Upper lobe of left lung (tissue), 6 donors: ENCODE data around the gene CALHM2. TPM values are rescaled to one million over a fixed set of nuclear protein-coding genes. Genes with fewer than 3 reads are reported as not detected.

Experiments used
- ATAC-seq, 2 donors: fragments of 200-7000 bp; cut with Tn5 transposase; one replicate each; pipeline ENCODE4 v1.9.1; 2022; ENCODE audit warnings: mild to moderate bottlenecking in 2 of 2, moderate library complexity in 2 of 2; ENCODE audit not compliant: low FRiP score in 2 of 2
- DNase-seq, 2 donors: peaks; one replicate each; pipeline ENCODE4 v3.0.0-alpha.2; 2019 to 2020
- H3K27ac ChIP-seq, 4 donors: fragments of 200-600 bp; sonication (generic); one replicate each; pipeline ENCODE4 v1.5.1; 2016 to 2019
- H3K27me3 ChIP-seq, 4 donors: fragments of 200-600 bp; sonication (generic); one replicate each; pipeline ENCODE4 v1.5.1; 2017 to 2019
- H3K36me3 ChIP-seq, 4 donors: fragments of 200-600 bp; sonication (generic); one replicate each; pipeline ENCODE4 v1.5.1; 2016 to 2019
- H3K4me1 ChIP-seq, 4 donors: fragments of 200-600 bp; sonication (generic); one replicate each; pipeline ENCODE4 v1.5.1; 2018 to 2019
- H3K4me3 ChIP-seq, 4 donors: fragments of 200-600 bp; sonication (generic); one replicate each; pipeline ENCODE4 v1.5.1; 2017 to 2019; ENCODE audit warnings: mild to moderate bottlenecking in 2 of 4, moderate library complexity in 1 of 4
- H3K9me3 ChIP-seq, 4 donors: fragments of 200-600 bp; sonication (generic); one replicate each; pipeline ENCODE4 v1.5.1; 2018 to 2019
- CTCF ChIP-seq, 6 experiments: fragments of 450-650 bp in 4 of 6; fragments of 200-600 bp in 2 of 6; sonication (generic) in 2 of 6; IDR thresholded peaks; one replicate each; pipeline ENCODE4 v1.5.1; 2016 to 2019; ENCODE audit warnings: antibody characterized with exemption in 6 of 6
- EP300 ChIP-seq, 4 donors: sonication (generic); formaldehyde crosslinking; IDR thresholded peaks; one replicate each; pipeline ENCODE4 v1.5.1; 2017; ENCODE audit warnings: antibody characterized with exemption in 4 of 4, control low read depth in 2 of 4
- POLR2A ChIP-seq, 4 donors: fragments of 450-650 bp; IDR thresholded peaks; one replicate each; pipeline ENCODE4 v1.5.1; 2016 to 2017; ENCODE audit warnings: antibody characterized with exemption in 4 of 4, mild to moderate bottlenecking in 2 of 4
- POLR2AphosphoS5 ChIP-seq, 2 donors: sonication (generic); formaldehyde crosslinking; IDR thresholded peaks; one replicate each; pipeline ENCODE4 v1.5.1; 2017; ENCODE audit warnings: antibody characterized with exemption in 2 of 2
- WGBS, 2 donors: methylation state at CpG; one replicate each; pipeline ENCODE4 v1.1.5; 2017 to 2018; 5-methylcytosine and 5-hydroxymethylcytosine counted together
- total RNA-seq, 6 donors: library from RNA; depleted of rRNA in 4 of 6; stranded (reverse); fragments of >200 nt in 4 of 6; gene quantifications; one replicate each; pipeline versions ENCODE4 v1.1.0 to v1.2.1, GENCODE V29; 2016 to 2021
- donor health status: DM: no; HTN: no; CAD: no; lungs with moderate emphysema.
- donor health status: DM: no; HTN: yes; CAD: no; lungs with severe emphysema.

CALHM2 gene
- total RNA-seq, 6 donors from 2014 or later, result 25.6 to 56.8 (median 40.5) TPM

- Histone ChIP-seq H3K36me3 (peaks cover 36 to 100% (median 91%) of the 10 kb centered on the region in 4 donors), H3K27ac (no peak overlapping the region), H3K4me1 (no peaks in the 10 kb centered on the region), H3K27me3 (no peaks in the 10 kb centered on the region), H3K9me3 (no peaks in the 10 kb centered on the region), H3K4me3 (no peak overlapping the region)
- TF ChIP-seq POLR2A (IDR thresholded peaks at IDR 0.05), result no peak
- no peak for TF ChIP-seq POLR2AphosphoS5 (IDR thresholded peaks at IDR 0.05)
- no peak for TF ChIP-seq EP300 (IDR thresholded peaks at IDR 0.05)
- no peak for ATAC-seq
- 89 to 90% methylated on average over 8 of the region's 8 CpGs for WGBS, 2 donors
- no peak for DNase-seq
These were observed 36.6 kb downstream of the CALHM2 start for GRCh38 chr10:103415581-103415980.

GRCh38 chr10:103413564-103413963, 38.6 kb downstream of the CALHM2 start:
- DNase-seq, result no peak
- Histone ChIP-seq H3K4me3 (no peak overlapping the region), H3K27ac (no peak overlapping the region), H3K27me3 (no peaks in the 10 kb centered on the region), H3K4me1 (no peaks in the 10 kb centered on the region), H3K36me3 (peaks cover 32 to 100% (median 89%) of the 10 kb centered on the region in 4 donors), H3K9me3 (no peaks in the 10 kb centered on the region)
- ATAC-seq, result no peak
- 92 to 96% methylated on average over 2 of the region's 2 CpGs for WGBS, 2 donors
- TF ChIP-seq POLR2AphosphoS5 (IDR thresholded peaks at IDR 0.05) (no peak), CTCF (IDR thresholded peaks at IDR 0.05) (no peak), POLR2A (IDR thresholded peaks at IDR 0.05) (no peak), EP300 (IDR thresholded peaks at IDR 0.05) (no peak)

GRCh38 chr10:103397191-103397825, 54.9 kb downstream of the CALHM2 start:
- H3K27ac ChIP-seq, result no peak overlapping the region

GRCh38 chr10:103396789-103397087, 55.4 kb downstream of the CALHM2 start:
- Histone ChIP-seq H3K27me3 (no peaks in the 10 kb centered on the region), H3K4me3 (peak overlapping the region; percentile 70 to 96 (median 92)), H3K27ac (peak overlapping the region; percentile 34 to 91 (median 66)), H3K4me1 (peaks cover 18 to 41% (median 28%) of the 10 kb centered on the region in 4 donors), H3K36me3 (peaks cover 6 to 48% (median 14%) of the 10 kb centered on the region in 4 donors), H3K9me3 (no peaks in the 10 kb centered on the region)
- DNase-seq, result no peak
- ATAC-seq, result no peak
- WGBS, 2 donors, result 0% methylated on average over 8 of the region's 8 CpGs
- TF ChIP-seq CTCF (IDR thresholded peaks at IDR 0.05) (no peak), POLR2A (IDR thresholded peaks at IDR 0.05) (no peak), POLR2AphosphoS5 (IDR thresholded peaks at IDR 0.05) (no peak), EP300 (IDR thresholded peaks at IDR 0.05) (no peak)

More at GRCh38 chr10:103397191-103397825, 54.9 kb downstream of the CALHM2 start:
- Histone ChIP-seq H3K4me3 (peak overlapping the region; percentile 70 to 96 (median 92)), H3K4me1 (peaks cover 18 to 41% (median 28%) of the 10 kb centered on the region in 4 donors), H3K27me3 (no peaks in the 10 kb centered on the region), H3K36me3 (peaks cover under 1 to 49% (median 16%) of the 10 kb centered on the region in 4 donors), H3K9me3 (no peaks in the 10 kb centered on the region)
- ATAC-seq (no peak), DNase-seq (peak in 1 of 2 donors; percentile 24)
- WGBS, 2 donors, result 67 to 70% methylated on average over 19 of the region's 19 CpGs
- TF ChIP-seq POLR2AphosphoS5 (IDR thresholded peaks at IDR 0.05) (no peak), CTCF (IDR thresholded peaks at IDR 0.05) (no peak), EP300 (IDR thresholded peaks at IDR 0.05) (no peak), POLR2A (IDR thresholded peaks at IDR 0.05) (no peak)

Other genes with a start within 250 kb of the CALHM2 start
- not detected for gene RPEL1, start 206.5 kb downstream of the CALHM2 start, total RNA-seq
- under 1 TPM in 2 of 6 donors, not detected in 4; 0.13 to 0.39 TPM for gene INA, start 175.2 kb downstream of the CALHM2 start, total RNA-seq
- 10 to 100 TPM in 1 of 6 donors, 1 to 10 TPM in 5; 6.0 to 10.9 (median 6.7) TPM for gene PCGF6, start 101.2 kb downstream of the CALHM2 start, total RNA-seq
- 1 to 10 TPM; 1.1 to 7.6 (median 4.4) TPM for gene TAF5, start 84.4 kb downstream of the CALHM2 start, total RNA-seq
- 100 to 1,000 TPM in 4 of 6 donors, 1 to 10 TPM in 2; 5.1 to 218 (median 164) TPM for gene ATP5MK, start 55.9 kb downstream of the CALHM2 start, total RNA-seq
- gene PDCD11, start 55.7 kb downstream of the CALHM2 start, total RNA-seq, result 10 to 100 TPM; 14.8 to 25.1 (median 20.8) TPM
- gene CALHM1, start 6.5 kb upstream of the CALHM2 start, total RNA-seq, result not detected
- under 1 TPM in 2 of 6 donors, not detected in 4; 0.30 to 0.79 TPM for gene CALHM3, start 26.9 kb upstream of the CALHM2 start, total RNA-seq
- gene NEURL1, start 41.3 kb upstream of the CALHM2 start, total RNA-seq, result 1 to 10 TPM in 1 of 6 donors, under 1 TPM in 4, not detected in 1; 0.22 to 1.1 (median 0.80) TPM